BLaER1 treated with 17β-estradiol and CSF1 and Interleukin-3, amounts not matched to agents 10 nM and 100 nM (cell line): ENCODE results near the gene CHAD.

Source experiments
- H3K27ac ChIP-seq, 11 experiments: shearing (Covaris generic); formaldehyde crosslinking; 2 replicates each; pipeline ENCODE4 v1.8.1; 2022
- H3K27me3 ChIP-seq, 11 experiments: shearing (Covaris generic); formaldehyde crosslinking; 2 replicates each; pipeline ENCODE4 v1.8.1; 2022
- H3K36me3 ChIP-seq, 11 experiments: shearing (Covaris generic); formaldehyde crosslinking; 2 replicates each; pipeline ENCODE4 v1.8.1; 2022
- H3K4me1 ChIP-seq, 10 experiments: shearing (Covaris generic); formaldehyde crosslinking; 2 replicates each; pipeline ENCODE4 v1.8.1; 2022
- H3K4me2 ChIP-seq, 11 experiments: shearing (Covaris generic); formaldehyde crosslinking; 2 replicates each; pipeline ENCODE4 v1.8.1; 2022
- H3K4me3 ChIP-seq, 10 experiments: shearing (Covaris generic); formaldehyde crosslinking; 2 replicates each; pipeline ENCODE4 v1.8.1; 2022
- H3K9ac ChIP-seq, 11 experiments: shearing (Covaris generic); formaldehyde crosslinking; 2 replicates each; pipeline ENCODE4 v1.8.1; 2022
- H3K9me3 ChIP-seq, 11 experiments: shearing (Covaris generic); formaldehyde crosslinking; replicated peaks in 1 of 11; 2 replicates each; pipeline ENCODE4 v1.8.1; 2022
- H4K20me1 ChIP-seq, 11 experiments: shearing (Covaris generic); formaldehyde crosslinking; 2 replicates each; pipeline ENCODE4 v1.8.1; 2022
- Cebpa-rat ChIP-seq, 11 experiments: shearing (Covaris generic); IDR thresholded peaks; 2 replicates each; pipeline ENCODE4 v1.8.1; 2022

CHAD gene

GRCh38 chr17:50508573-50509460 is 40.1 kb upstream of the CHAD start:
- H4K20me1 ChIP-seq: 0 out of 22 replicates have a peak, but pooled peaks cover 0 to 5% (median 0%) of the 10 kb centered on the region in 11 experiments
- H3K27ac ChIP-seq: no peak overlapping the region
- peak overlapping the region; percentile 48 to 87 (median 76) for H3K4me2 ChIP-seq
- H3K4me3 ChIP-seq: peak overlapping the region; percentile 29 to 67 (median 54)
- H3K9me3 ChIP-seq: no peaks in the 10 kb centered on the region
- H3K36me3 ChIP-seq: no peaks in the 10 kb centered on the region
- peaks cover 0 to 19% (median 12%) of the 10 kb centered on the region in 10 experiments; a peak in 18 of 20 replicates for H3K4me1 ChIP-seq
- peak overlapping the region in 10 of 11 experiments; percentile 23 to 64 (median 41); a peak in 14 of 22 replicates for H3K9ac ChIP-seq
- peaks cover 22 to 46% (median 37%) of the 10 kb centered on the region in 11 experiments for H3K27me3 ChIP-seq
- TF ChIP-seq Cebpa-rat (IDR thresholded peaks at IDR 0.05): no peak

- peaks cover 22 to 46% (median 37%) of the 10 kb centered on the region in 11 experiments for H3K27me3 ChIP-seq
- no peaks in the 10 kb centered on the region for H3K36me3 ChIP-seq
- H3K4me3 ChIP-seq: peak within 1 kb of the TSS; percentile 29 to 67 (median 54)
- no peaks in the 10 kb centered on the region for H3K9me3 ChIP-seq
- 0 out of 22 replicates have a peak, but pooled peaks cover 0 to 5% (median 0%) of the 10 kb centered on the region in 11 experiments for H4K20me1 ChIP-seq
- H3K4me2 ChIP-seq: peak within 1 kb of the TSS; percentile 48 to 87 (median 76)
- H3K9ac ChIP-seq: peak within 1 kb of the TSS in 10 of 11 experiments; percentile 23 to 64 (median 41); a peak in 14 of 22 replicates
- TF ChIP-seq Cebpa-rat (IDR thresholded peaks at IDR 0.05): no peak
- H3K4me1 ChIP-seq: peaks cover 0 to 24% (median 19%) of the 10 kb centered on the region in 10 experiments; a peak in 18 of 20 replicates
- H3K27ac ChIP-seq: no peak within 1 kb of the TSS
Measured at GRCh38 chr17:50507871-50508572, 39.3 kb upstream of the CHAD start, which contains the start of gene MYCBPAP. TSS of gene MYCBPAP (plus strand) at chr17:50508439. CDS start at chr17:50508675, 236 bp downstream.

GRCh38 chr17:50506298-50506697 is 37.6 kb upstream of the CHAD start:
- no peak overlapping the region for H3K9ac ChIP-seq
- no peak overlapping the region for H3K27ac ChIP-seq
- TF ChIP-seq Cebpa-rat (IDR thresholded peaks at IDR 0.05): no peak
- H3K4me3 ChIP-seq: no peak overlapping the region
- H4K20me1 ChIP-seq: 0 out of 22 replicates have a peak, but pooled peaks cover 0 to 5% (median 0%) of the 10 kb centered on the region in 11 experiments
- H3K4me1 ChIP-seq: peaks cover 0 to 29% (median 21%) of the 10 kb centered on the region in 10 experiments; a peak in 18 of 20 replicates
- H3K36me3 ChIP-seq: no peaks in the 10 kb centered on the region
- no peaks in the 10 kb centered on the region for H3K9me3 ChIP-seq
- no peak overlapping the region for H3K4me2 ChIP-seq
- H3K27me3 ChIP-seq: peaks cover 22 to 46% (median 37%) of the 10 kb centered on the region in 11 experiments

DNA sequence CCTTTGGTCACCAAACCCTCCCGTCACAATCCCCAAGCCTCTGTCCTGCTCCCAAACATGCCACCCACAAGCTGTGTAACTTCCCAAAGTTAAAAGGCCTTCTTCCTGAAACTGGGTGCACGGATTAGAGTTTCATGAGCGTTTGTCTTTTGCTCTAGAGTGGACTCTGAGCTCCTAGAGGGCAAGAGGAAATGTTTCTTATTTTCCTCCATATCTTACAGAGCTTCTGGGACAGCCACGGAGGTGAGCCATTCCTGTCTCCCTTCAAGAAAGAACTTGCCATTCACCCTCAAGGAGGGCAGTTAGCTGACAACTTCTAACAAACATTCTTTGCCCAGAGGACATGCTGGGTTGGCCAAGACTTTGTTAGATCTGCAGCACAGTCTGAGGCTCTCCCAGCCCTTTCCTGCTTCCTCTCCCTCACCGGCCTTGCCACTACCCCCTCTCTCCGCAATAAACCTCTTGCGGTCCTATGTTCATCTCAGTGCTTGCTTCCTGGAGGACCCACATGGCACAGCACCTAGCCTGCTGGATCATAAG is 37.0 kb upstream of the CHAD start:
- H3K4me1 ChIP-seq: peaks cover 0 to 29% (median 21%) of the 10 kb centered on the region in 10 experiments; a peak in 18 of 20 replicates

GRCh38 chr17:50502301-50502990 is 33.8 kb upstream of the CHAD start:
- peaks cover 0 to 22% (median 13%) of the 10 kb centered on the region in 10 experiments; a peak in 15 of 20 replicates for H3K4me1 ChIP-seq
- no peak overlapping the region; a peak in 1 of 22 replicates for H3K4me2 ChIP-seq
- 0 out of 22 replicates have a peak overlapping the region, but pooled peaks of 1 of the 11 experiments have one; percentile 0 for H3K9ac ChIP-seq
- no peak overlapping the region for H3K4me3 ChIP-seq
- H4K20me1 ChIP-seq: no peaks in the 10 kb centered on the region
- no peak for TF ChIP-seq Cebpa-rat (IDR thresholded peaks at IDR 0.05)
- H3K36me3 ChIP-seq: no peaks in the 10 kb centered on the region
- H3K9me3 ChIP-seq: 0 out of 22 replicates have a peak, but pooled peaks cover 0 to 5% (median 0%) of the 10 kb centered on the region in 11 experiments
- peak overlapping the region in 2 of 11 experiments; percentile 51 to 61; a peak in 2 of 22 replicates for H3K27ac ChIP-seq
- peaks cover 2 to 19% (median 11%) of the 10 kb centered on the region in 11 experiments; a peak in 21 of 22 replicates for H3K27me3 ChIP-seq

More for the DNA sequence above, 37.0 kb upstream of the CHAD start:
- no peak overlapping the region for H3K27ac ChIP-seq
- no peak for TF ChIP-seq Cebpa-rat (IDR thresholded peaks at IDR 0.05)
- peaks cover 22 to 46% (median 37%) of the 10 kb centered on the region in 11 experiments for H3K27me3 ChIP-seq
- H3K36me3 ChIP-seq: no peaks in the 10 kb centered on the region
- H4K20me1 ChIP-seq: 0 out of 22 replicates have a peak, but pooled peaks cover 0 to 5% (median 0%) of the 10 kb centered on the region in 11 experiments
- H3K9me3 ChIP-seq: no peaks in the 10 kb centered on the region
- H3K9ac ChIP-seq: no peak overlapping the region
- H3K4me2 ChIP-seq: no peak overlapping the region
- H3K4me3 ChIP-seq: no peak overlapping the region

GRCh38 chr17:50501054-50501453 is 32.4 kb upstream of the CHAD start:
- Histone ChIP-seq H3K9ac (no peak overlapping the region), H3K27ac (no peak overlapping the region), H3K9me3 (0 out of 22 replicates have a peak, but pooled peaks cover 0 to 5% (median 0%) of the 10 kb centered on the region in 11 experiments), H3K4me1 (peaks cover 0 to 22% (median 13%) of the 10 kb centered on the region in 10 experiments; a peak in 15 of 20 replicates), H3K4me2 (no peak overlapping the region), H3K36me3 (no peaks in the 10 kb centered on the region), H3K27me3 (peaks cover 0 to 5% (median 0%) of the 10 kb centered on the region in 11 experiments; a peak in 4 of 22 replicates), H3K4me3 (no peak overlapping the region), H4K20me1 (no peaks in the 10 kb centered on the region)
- no peak for TF ChIP-seq Cebpa-rat (IDR thresholded peaks at IDR 0.05)

- Histone ChIP-seq H3K36me3 (no peaks in the 10 kb centered on the region), H3K4me3 (no peak overlapping the region), H3K9me3 (0 out of 22 replicates have a peak, but pooled peaks cover 0 to 5% (median 0%) of the 10 kb centered on the region in 11 experiments), H3K9ac (no peak overlapping the region), H3K27ac (no peak overlapping the region), H3K4me2 (no peak overlapping the region), H4K20me1 (no peaks in the 10 kb centered on the region), H3K4me1 (peaks cover 0 to 22% (median 13%) of the 10 kb centered on the region in 10 experiments; a peak in 15 of 20 replicates), H3K27me3 (no peaks in the 10 kb centered on the region)
- no peak for TF ChIP-seq Cebpa-rat (IDR thresholded peaks at IDR 0.05)
Measured at GRCh38 chr17:50499721-50500120, 31.0 kb upstream of the CHAD start.

- Histone ChIP-seq H3K4me1 (peaks cover 0 to 18% (median 9%) of the 10 kb centered on the region in 10 experiments; a peak in 15 of 20 replicates), H3K4me2 (no peak overlapping the region), H3K36me3 (no peaks in the 10 kb centered on the region), H3K4me3 (no peak overlapping the region), H3K27ac (no peak overlapping the region), H3K9me3 (0 out of 22 replicates have a peak, but pooled peaks cover 0 to 5% (median 0%) of the 10 kb centered on the region in 11 experiments), H3K9ac (no peak overlapping the region), H4K20me1 (no peaks in the 10 kb centered on the region), H3K27me3 (no peaks in the 10 kb centered on the region)
- TF ChIP-seq Cebpa-rat (IDR thresholded peaks at IDR 0.05): no peak
Measured at GRCh38 chr17:50499270-50499669, 30.6 kb upstream of the CHAD start.
